ENCODE data around the gene KCNC1.

DNA sequence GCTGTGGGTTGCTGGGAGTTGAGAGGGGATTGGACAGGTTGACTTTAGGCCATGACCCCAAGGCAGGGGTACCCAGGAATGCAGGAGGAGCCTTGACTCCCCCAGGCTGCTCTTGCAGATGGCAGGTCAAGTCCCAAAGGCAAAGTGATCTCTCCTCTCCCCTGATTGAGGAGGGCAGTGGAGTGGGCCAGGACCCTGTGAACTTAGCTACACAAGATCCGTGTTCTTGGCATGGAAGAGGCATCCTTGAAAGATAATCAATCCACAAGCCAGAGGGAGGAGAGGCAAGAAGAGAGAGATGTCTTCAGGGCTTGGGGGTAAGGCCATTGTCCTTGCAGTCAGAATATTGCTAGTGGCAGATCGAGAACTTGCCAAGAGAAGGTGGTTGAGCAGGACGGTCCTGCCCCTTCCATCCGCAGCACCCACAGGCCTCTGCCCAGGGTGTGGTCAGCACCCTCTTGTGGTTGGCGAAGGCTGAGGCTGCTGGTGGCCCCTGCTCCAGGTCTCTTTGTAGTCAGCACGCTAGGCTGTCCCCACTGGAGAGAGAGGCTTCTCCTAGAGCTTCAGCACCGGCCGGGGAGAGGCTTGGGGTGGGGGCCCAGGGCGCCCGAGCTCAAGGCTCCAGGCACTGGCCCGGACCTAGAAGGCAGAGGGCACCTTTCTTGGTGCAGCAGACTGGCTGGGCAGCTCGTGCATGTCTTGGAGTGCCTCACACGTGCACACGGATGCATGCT lies 45.4 kb downstream of the KCNC1 start:
- TF ChIP-seq, protein P1, sequence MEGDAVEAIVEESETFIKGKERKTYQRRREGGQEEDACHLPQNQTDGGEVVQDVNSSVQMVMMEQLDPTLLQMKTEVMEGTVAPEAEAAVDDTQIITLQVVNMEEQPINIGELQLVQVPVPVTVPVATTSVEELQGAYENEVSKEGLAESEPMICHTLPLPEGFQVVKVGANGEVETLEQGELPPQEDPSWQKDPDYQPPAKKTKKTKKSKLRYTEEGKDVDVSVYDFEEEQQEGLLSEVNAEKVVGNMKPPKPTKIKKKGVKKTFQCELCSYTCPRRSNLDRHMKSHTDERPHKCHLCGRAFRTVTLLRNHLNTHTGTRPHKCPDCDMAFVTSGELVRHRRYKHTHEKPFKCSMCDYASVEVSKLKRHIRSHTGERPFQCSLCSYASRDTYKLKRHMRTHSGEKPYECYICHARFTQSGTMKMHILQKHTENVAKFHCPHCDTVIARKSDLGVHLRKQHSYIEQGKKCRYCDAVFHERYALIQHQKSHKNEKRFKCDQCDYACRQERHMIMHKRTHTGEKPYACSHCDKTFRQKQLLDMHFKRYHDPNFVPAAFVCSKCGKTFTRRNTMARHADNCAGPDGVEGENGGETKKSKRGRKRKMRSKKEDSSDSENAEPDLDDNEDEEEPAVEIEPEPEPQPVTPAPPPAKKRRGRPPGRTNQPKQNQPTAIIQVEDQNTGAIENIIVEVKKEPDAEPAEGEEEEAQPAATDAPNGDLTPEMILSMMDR (IDR thresholded peaks at IDR 0.05; ENCODE audit: low read length): no peak
- no peak for TF ChIP-seq EZH2 (IDR thresholded peaks at IDR 0.05; ENCODE audit: borderline replicate concordance, low read length)

All from OCI-LY1 (cell line).